ENCODE data around the gene DOP1A.

The DOP1A gene

DNA sequence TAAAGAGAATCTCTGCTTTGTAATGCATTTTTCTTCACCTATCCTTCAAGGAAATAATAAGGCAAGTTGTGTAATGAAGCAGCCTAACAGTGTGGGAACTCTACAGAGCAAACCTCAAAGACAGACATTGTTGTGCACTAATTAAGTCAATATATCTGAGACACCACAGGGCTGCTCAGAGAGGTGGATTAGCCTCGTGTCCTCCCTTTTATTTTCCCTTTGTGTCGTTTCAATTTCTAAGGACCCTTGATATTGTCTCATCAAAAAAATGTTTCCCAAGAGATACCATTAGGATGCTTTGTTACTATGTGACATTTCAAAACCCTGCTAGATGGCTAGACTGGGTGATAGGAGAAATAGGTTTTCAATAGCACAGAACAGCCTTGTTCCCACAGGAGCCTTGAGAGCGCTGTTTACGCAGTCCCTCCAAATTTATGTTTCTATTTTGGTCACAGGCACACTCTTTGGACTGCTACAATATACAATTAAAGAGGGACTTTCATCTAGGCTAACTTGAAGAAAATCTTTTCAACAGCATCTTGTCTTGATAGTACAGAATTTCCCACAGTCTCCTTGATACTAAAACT, 24.9 kb upstream of the DOP1A start:
- TF ChIP-seq, protein P1, sequence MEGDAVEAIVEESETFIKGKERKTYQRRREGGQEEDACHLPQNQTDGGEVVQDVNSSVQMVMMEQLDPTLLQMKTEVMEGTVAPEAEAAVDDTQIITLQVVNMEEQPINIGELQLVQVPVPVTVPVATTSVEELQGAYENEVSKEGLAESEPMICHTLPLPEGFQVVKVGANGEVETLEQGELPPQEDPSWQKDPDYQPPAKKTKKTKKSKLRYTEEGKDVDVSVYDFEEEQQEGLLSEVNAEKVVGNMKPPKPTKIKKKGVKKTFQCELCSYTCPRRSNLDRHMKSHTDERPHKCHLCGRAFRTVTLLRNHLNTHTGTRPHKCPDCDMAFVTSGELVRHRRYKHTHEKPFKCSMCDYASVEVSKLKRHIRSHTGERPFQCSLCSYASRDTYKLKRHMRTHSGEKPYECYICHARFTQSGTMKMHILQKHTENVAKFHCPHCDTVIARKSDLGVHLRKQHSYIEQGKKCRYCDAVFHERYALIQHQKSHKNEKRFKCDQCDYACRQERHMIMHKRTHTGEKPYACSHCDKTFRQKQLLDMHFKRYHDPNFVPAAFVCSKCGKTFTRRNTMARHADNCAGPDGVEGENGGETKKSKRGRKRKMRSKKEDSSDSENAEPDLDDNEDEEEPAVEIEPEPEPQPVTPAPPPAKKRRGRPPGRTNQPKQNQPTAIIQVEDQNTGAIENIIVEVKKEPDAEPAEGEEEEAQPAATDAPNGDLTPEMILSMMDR (IDR thresholded peaks at IDR 0.05; ENCODE audit: unreplicated experiment in 3 of 3): no peak
- Mint-ChIP-seq H3K4me3 (no peak overlapping the region), H3K36me3 (ENCODE audit: low read depth) (peaks cover 38% of the 10 kb centered on the region), H3K27me3 (ENCODE audit: low read depth) (no peaks in the 10 kb centered on the region), H3K4me1 (peaks cover 5% of the 10 kb centered on the region), H3K9me3 (no peaks in the 10 kb centered on the region), H3K27ac (no peak overlapping the region)

DNA sequence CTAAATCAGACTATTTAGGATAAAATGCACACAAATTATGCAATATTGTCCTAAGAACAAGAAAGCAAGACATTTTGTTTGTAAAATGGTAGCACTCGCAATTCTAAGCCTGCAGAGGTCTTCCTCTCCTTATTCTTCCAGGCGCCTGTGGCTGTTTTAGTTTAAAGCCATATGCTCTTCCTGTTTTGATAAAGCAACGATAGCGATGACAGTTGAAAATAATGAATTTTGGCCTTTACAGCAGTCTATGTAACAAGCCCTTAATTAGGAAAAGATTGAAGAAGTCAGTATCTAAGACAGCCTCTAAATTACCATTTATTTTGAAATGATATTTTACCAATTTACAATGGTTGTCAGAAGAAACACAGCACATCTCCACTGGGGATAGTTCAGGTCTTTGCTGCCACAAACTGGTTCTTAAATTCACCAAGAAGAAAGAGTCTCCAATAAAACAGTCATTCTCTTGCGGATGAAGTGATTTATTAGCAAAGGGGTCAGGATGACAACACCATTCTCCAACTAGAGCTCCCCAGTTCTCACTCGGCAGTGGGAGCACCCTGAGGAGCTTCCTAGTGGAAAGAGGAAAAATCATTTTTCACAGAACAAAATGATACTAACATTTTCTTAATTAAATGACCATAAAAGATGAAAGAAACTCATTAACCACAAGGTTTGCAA, 23.2 kb upstream of the DOP1A start:
- peaks cover 40% of the 10 kb centered on the region for H3K36me3 Mint-ChIP-seq (ENCODE audit: low read depth)
- no peak overlapping the region for H3K27ac Mint-ChIP-seq
- H3K4me3 Mint-ChIP-seq: no peak overlapping the region
- H3K27me3 Mint-ChIP-seq (ENCODE audit: low read depth): no peaks in the 10 kb centered on the region
- H3K4me1 Mint-ChIP-seq: peaks cover 5% of the 10 kb centered on the region
- TF ChIP-seq, protein P1 (IDR thresholded peaks at IDR 0.05; ENCODE audit: unreplicated experiment in 3 of 3): no peak
- no peaks in the 10 kb centered on the region for H3K9me3 Mint-ChIP-seq

DNA sequence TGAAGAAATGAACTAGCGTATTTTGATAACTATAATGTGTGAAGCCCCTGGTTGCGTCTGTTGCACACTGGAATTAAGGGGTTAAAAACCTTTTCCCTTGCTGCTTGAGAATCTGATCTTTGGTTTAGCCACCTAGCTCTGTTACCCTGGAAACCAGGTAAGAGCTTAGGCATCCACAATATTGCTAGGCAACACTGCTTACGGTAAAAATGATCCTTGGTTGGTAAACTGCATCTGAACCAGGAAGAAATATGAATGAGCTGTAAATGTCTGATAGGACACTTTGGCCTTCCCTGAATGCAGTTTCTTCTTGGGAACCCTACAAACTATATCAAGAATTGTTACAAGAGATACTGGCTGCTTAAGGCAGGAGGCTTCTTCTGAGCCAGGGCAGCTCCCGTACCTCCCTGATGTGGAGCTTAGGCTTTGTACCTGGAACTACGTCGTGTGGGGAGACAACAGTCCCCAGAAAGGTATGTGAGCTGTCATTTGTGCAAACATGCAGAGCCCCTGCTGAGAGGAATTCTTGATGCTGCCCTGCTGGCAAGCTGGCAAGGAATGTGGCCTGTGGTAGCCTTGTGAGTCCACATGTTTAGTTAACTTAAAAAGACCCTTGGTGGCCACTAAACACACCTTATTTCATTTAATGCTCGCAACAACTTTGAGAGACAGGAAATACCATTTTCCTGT, 20.3 kb upstream of the DOP1A start:
- no peak overlapping the region for H3K4me3 Mint-ChIP-seq
- H3K9me3 Mint-ChIP-seq: no peaks in the 10 kb centered on the region
- H3K27me3 Mint-ChIP-seq (ENCODE audit: low read depth): no peaks in the 10 kb centered on the region
- H3K36me3 Mint-ChIP-seq (ENCODE audit: low read depth): peaks cover 40% of the 10 kb centered on the region
- TF ChIP-seq, protein P1 (IDR thresholded peaks at IDR 0.05; ENCODE audit: unreplicated experiment in 3 of 3): no peak
- H3K27ac Mint-ChIP-seq: no peak overlapping the region
- H3K4me1 Mint-ChIP-seq: peaks cover 10% of the 10 kb centered on the region

DNA sequence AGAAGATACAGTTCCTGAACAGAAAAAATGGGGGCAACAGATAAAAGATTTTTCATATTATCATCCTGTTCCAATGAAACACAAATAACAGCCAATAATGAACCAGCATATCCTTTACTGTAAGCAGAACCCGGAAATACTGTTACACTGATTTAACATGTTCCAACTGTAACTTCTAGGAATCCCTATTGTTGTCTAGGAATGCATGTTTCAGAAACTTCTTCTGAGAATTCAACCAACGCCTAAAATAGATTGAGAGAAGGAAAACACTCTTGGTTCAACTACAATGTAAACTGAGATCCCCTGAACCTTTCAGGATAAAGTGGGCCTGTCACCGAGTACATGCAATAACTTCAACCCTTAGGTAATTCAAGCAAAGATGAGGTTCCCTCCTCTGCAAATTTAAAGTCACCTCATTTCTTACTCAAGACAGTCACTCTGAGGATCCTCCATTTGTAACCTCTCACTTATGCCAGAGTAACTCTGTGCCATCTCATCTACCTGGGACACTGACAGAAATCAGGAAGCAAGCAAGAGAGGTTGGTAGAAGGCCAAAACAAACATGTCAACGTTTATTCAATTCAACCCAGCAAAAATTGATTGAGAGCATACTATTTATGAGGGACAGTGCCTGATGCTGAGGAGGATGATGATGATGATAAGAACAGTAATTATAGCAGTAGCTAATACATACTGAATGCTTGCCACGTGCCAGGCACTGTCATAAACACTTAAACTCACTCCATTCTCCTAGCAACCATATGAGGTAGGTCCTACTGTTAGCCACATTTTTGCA, 15.9 kb upstream of the DOP1A start:
- peaks cover 30% of the 10 kb centered on the region for H3K36me3 Mint-ChIP-seq (ENCODE audit: low read depth)
- no peak overlapping the region for H3K4me3 Mint-ChIP-seq
- TF ChIP-seq, protein P1 (IDR thresholded peaks at IDR 0.05; ENCODE audit: unreplicated experiment in 3 of 3): no peak
- no peaks in the 10 kb centered on the region for H3K9me3 Mint-ChIP-seq
- peaks cover 22% of the 10 kb centered on the region for H3K4me1 Mint-ChIP-seq
- H3K27ac Mint-ChIP-seq: no peak overlapping the region
- H3K27me3 Mint-ChIP-seq (ENCODE audit: low read depth): no peaks in the 10 kb centered on the region

DNA sequence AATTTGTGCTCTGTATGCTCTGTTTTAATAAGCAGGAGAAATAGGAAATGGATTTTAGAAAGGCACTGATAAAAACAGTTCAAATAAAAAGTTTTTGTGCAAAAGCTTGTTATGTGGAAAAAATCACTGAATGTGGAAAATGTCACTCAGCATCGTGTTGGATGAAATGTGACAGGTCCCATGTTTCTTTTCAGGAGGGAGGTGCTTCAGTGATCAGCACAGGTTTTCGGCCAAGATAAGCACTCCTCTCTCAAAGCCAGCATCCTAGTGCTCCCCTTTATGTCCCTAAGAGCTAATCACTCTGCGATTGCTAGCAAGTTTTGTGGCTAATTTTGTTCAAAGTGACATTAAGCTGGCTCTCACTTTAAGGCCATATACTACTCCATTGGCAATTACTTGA, 13.8 kb upstream of the DOP1A start:
- Mint-ChIP-seq H3K9me3 (no peaks in the 10 kb centered on the region), H3K4me3 (no peak overlapping the region), H3K27me3 (ENCODE audit: low read depth) (no peaks in the 10 kb centered on the region), H3K27ac (no peak overlapping the region), H3K4me1 (peaks cover 22% of the 10 kb centered on the region), H3K36me3 (ENCODE audit: low read depth) (peaks cover 20% of the 10 kb centered on the region)
- TF ChIP-seq, protein P1 (IDR thresholded peaks at IDR 0.05; ENCODE audit: unreplicated experiment in 3 of 3): no peak
